Colonic mucosa (tissue), 4 donors: Measurements from ENCODE around the gene DSCAML1. TPM values are rescaled to one million over a fixed set of nuclear protein-coding genes. Genes with fewer than 3 reads are reported as not detected.

ENCODE experiments used
- DNase-seq: peaks from one replicate; pipeline ENCODE4 v3.0.0-alpha.2; 2020
- H3K27ac ChIP-seq: fragments of 200-600 bp; one replicate; pipeline ENCODE4 v1.8.0; 2021
- H3K27me3 ChIP-seq: fragments of 200-600 bp; one replicate; pipeline ENCODE4 v1.8.0; 2021
- H3K36me3 ChIP-seq: fragments of 200-600 bp; one replicate; pipeline ENCODE4 v1.8.0; 2021
- H3K4me1 ChIP-seq: fragments of 200-600 bp; one replicate; pipeline ENCODE4 v1.8.0; 2021; ENCODE audit warnings: mild to moderate bottlenecking
- H3K4me3 ChIP-seq: fragments of 200-600 bp; one replicate; pipeline ENCODE4 v1.8.0; 2021
- H3K9ac ChIP-seq, 2 donors: one replicate each; pipeline ENCODE4 v1.7.0; 2013; ENCODE audit warnings: control low read depth in 2 of 2, low read depth in 2 of 2, low read length in 2 of 2
- H3K9me3 ChIP-seq: fragments of 200-600 bp; one replicate; pipeline ENCODE4 v1.8.0; 2021
- CTCF ChIP-seq: fragments of 200-600 bp; IDR thresholded peaks from one replicate; pipeline ENCODE4 v1.8.0; 2022; ENCODE audit warnings: antibody characterized with exemption, mild to moderate bottlenecking
- intact Hi-C: fragments of 100-400 bp; cut with DNase I; formaldehyde crosslinking; loops from one replicate; pipeline ENCODE4 v1.14.1; 2022
- total RNA-seq, 2 donors: library from RNA; stranded (reverse); fragmentation: NEBNext Ultra II Directional in 1 of 2; extraction: Animal tissue kit (Norgen Biotek cat#: 25700) in 1 of 2; gene quantifications; one replicate each; pipeline ENCODE4 v1.2.1, GENCODE V29; 2021
- donor health status: healthy.
- donor health status: DM: no; HTN: no; CAD: no.
- donor health status: DM: no; HTN: no; CAD: no.

Gene DSCAML1
- total RNA-seq, 2 donors from 2014 or later: 1.2 to 4.3 TPM

GRCh38 chr11:117744471-117745150 is 52.4 kb downstream of the DSCAML1 start:
- no peak for TF ChIP-seq CTCF
- no peak for DNase-seq
- H3K27ac ChIP-seq: no peak overlapping the region
- H3K4me1 ChIP-seq: peaks cover 2% of the 10 kb centered on the region
- H3K9me3 ChIP-seq: no peaks in the 10 kb centered on the region
- no peaks in the 10 kb centered on the region for H3K27me3 ChIP-seq
- intact Hi-C loops: no loop called here
- no peak overlapping the region for H3K4me3 ChIP-seq
- H3K36me3 ChIP-seq: no peaks in the 10 kb centered on the region
- H3K9ac ChIP-seq: no peak overlapping the region

GRCh38 chr11:117743121-117743815 is 53.7 kb downstream of the DSCAML1 start:
- no peak overlapping the region for H3K9ac ChIP-seq
- DNase-seq: no peak
- no peaks in the 10 kb centered on the region for H3K27me3 ChIP-seq
- TF ChIP-seq CTCF: no peak
- no peaks in the 10 kb centered on the region for H3K4me1 ChIP-seq
- H3K4me3 ChIP-seq: no peak overlapping the region
- H3K27ac ChIP-seq: no peak overlapping the region
- intact Hi-C loops: no loop called here
- no peaks in the 10 kb centered on the region for H3K9me3 ChIP-seq
- no peaks in the 10 kb centered on the region for H3K36me3 ChIP-seq

GRCh38 chr11:117738246-117738957 is 58.6 kb downstream of the DSCAML1 start:
- Histone ChIP-seq H3K4me3 (no peak overlapping the region), H3K27ac (no peak overlapping the region), H3K9me3 (no peaks in the 10 kb centered on the region), H3K9ac (no peak overlapping the region), H3K4me1 (no peaks in the 10 kb centered on the region), H3K36me3 (no peaks in the 10 kb centered on the region), H3K27me3 (no peaks in the 10 kb centered on the region)
- intact Hi-C loops: no loop called here
- DNase-seq: no peak
- no peak for TF ChIP-seq CTCF

GRCh38 chr11:117735350-117735977 is 61.6 kb downstream of the DSCAML1 start:
- TF ChIP-seq CTCF: no peak
- no peak for DNase-seq
- Histone ChIP-seq H3K9me3 (no peaks in the 10 kb centered on the region), H3K27me3 (no peaks in the 10 kb centered on the region), H3K36me3 (no peaks in the 10 kb centered on the region), H3K4me1 (no peaks in the 10 kb centered on the region), H3K9ac (no peak overlapping the region), H3K27ac (no peak overlapping the region), H3K4me3 (no peak overlapping the region)
- intact Hi-C loops: no loop called here

GRCh38 chr11:117734601-117735024 is 62.4 kb downstream of the DSCAML1 start:
- Histone ChIP-seq H3K27ac (no peak overlapping the region), H3K27me3 (no peaks in the 10 kb centered on the region), H3K4me1 (no peaks in the 10 kb centered on the region), H3K36me3 (no peaks in the 10 kb centered on the region), H3K9ac (no peak overlapping the region), H3K9me3 (no peaks in the 10 kb centered on the region), H3K4me3 (no peak overlapping the region)
- no peak for DNase-seq
- intact Hi-C loops: no loop called here
- TF ChIP-seq CTCF: no peak
